Endothelial cell (in vitro differentiated cells): ENCODE results near the gene PIK3AP1. TPM values are rescaled to one million over a fixed set of nuclear protein-coding genes. Genes with fewer than 3 reads are reported as not detected.
A peak's percentile ranks its signal among the peaks of the same experiment; 100 is the strongest.

ENCODE experiments used
- DNase-seq: peaks from one replicate; pipeline ENCODE4 v3.0.0; 2021; ENCODE audit warnings: low spot score
- H3K27ac Mint-ChIP-seq: one replicate; pipeline ENCODE4 v1.8.0; 2021; ENCODE audit warnings: mixed read lengths, inconsistent platforms; ENCODE audit not compliant: unreplicated experiment
- H3K27me3 Mint-ChIP-seq: one replicate; pipeline ENCODE4 v1.8.0; 2021; ENCODE audit warnings: mild to moderate bottlenecking, moderate library complexity, mixed read lengths, inconsistent platforms; ENCODE audit not compliant: unreplicated experiment
- H3K36me3 Mint-ChIP-seq: one replicate; pipeline ENCODE4 v1.8.0; 2021; ENCODE audit warnings: mild to moderate bottlenecking, low read depth, mixed read lengths, inconsistent platforms; ENCODE audit not compliant: unreplicated experiment
- H3K4me1 Mint-ChIP-seq: one replicate; pipeline ENCODE4 v1.8.0; 2021; ENCODE audit warnings: mild to moderate bottlenecking, mixed read lengths, inconsistent platforms; ENCODE audit not compliant: unreplicated experiment
- H3K4me3 Mint-ChIP-seq: one replicate; pipeline ENCODE4 v1.8.0; 2021; ENCODE audit warnings: mild to moderate bottlenecking, mixed read lengths, inconsistent platforms; ENCODE audit not compliant: unreplicated experiment
- H3K9me3 Mint-ChIP-seq: one replicate; pipeline ENCODE4 v1.8.0; 2021; ENCODE audit warnings: mixed read lengths, inconsistent platforms; ENCODE audit not compliant: unreplicated experiment
- CTCF ChIP-seq: fragments of 200-600 bp; sonication (generic); IDR thresholded peaks from one replicate; pipeline ENCODE4 v1.5.0; 2021; ENCODE audit warnings: antibody characterized with exemption; ENCODE audit not compliant: unreplicated experiment
- total RNA-seq: library from RNA; stranded (reverse); fragmentation: NEBNext Ultra II Directional; extraction: Animal tissue kit (Norgen Biotek cat#: 25700); gene quantifications from one replicate; pipeline ENCODE4 v1.2.1, GENCODE V29; 2021; ENCODE audit not compliant: unreplicated experiment

PIK3AP1 gene
- total RNA-seq, 1 donor from 2014 or later = 9.0 TPM

GRCh38 chr10:96588060-96588554 lies 132.2 kb downstream of the PIK3AP1 start:
- peaks cover 21% of the 10 kb centered on the region for H3K4me1 Mint-ChIP-seq
- peaks cover 5% of the 10 kb centered on the region for H3K36me3 Mint-ChIP-seq
- H3K9me3 Mint-ChIP-seq = no peaks in the 10 kb centered on the region
- no peak for DNase-seq
- H3K27me3 Mint-ChIP-seq = peaks cover 10% of the 10 kb centered on the region
- H3K4me3 Mint-ChIP-seq = no peak overlapping the region
- TF ChIP-seq CTCF = no peak
- H3K27ac Mint-ChIP-seq = no peak overlapping the region

GRCh38 chr10:96587264-96588059 lies 132.9 kb downstream of the PIK3AP1 start:
- no peak overlapping the region for H3K27ac Mint-ChIP-seq
- no peak for DNase-seq
- peaks cover 10% of the 10 kb centered on the region for H3K27me3 Mint-ChIP-seq
- H3K36me3 Mint-ChIP-seq = peaks cover 5% of the 10 kb centered on the region
- TF ChIP-seq CTCF = no peak
- no peak overlapping the region for H3K4me3 Mint-ChIP-seq
- no peaks in the 10 kb centered on the region for H3K9me3 Mint-ChIP-seq
- peaks cover 21% of the 10 kb centered on the region for H3K4me1 Mint-ChIP-seq

GRCh38 chr10:96586419-96587263 lies 133.7 kb downstream of the PIK3AP1 start, which contains the start of gene TM9SF3:
TM9SF3 (minus strand) TSS chr10:96587012; CDS start chr10:96586835, 177 bp downstream.
- peaks cover 18% of the 10 kb centered on the region for H3K4me1 Mint-ChIP-seq
- peak; percentile 84 for DNase-seq
- no peak for TF ChIP-seq CTCF
- H3K36me3 Mint-ChIP-seq = peaks cover 5% of the 10 kb centered on the region
- peaks cover 10% of the 10 kb centered on the region for H3K27me3 Mint-ChIP-seq
- H3K27ac Mint-ChIP-seq = peak within 1 kb of the TSS; percentile 94
- H3K4me3 Mint-ChIP-seq = peak within 1 kb of the TSS; percentile 97
- no peaks in the 10 kb centered on the region for H3K9me3 Mint-ChIP-seq

GRCh38 chr10:96585736-96586418 lies 134.4 kb downstream of the PIK3AP1 start:
- no peak for DNase-seq
- peak overlapping the region; percentile 97 for H3K4me3 Mint-ChIP-seq
- peaks cover 10% of the 10 kb centered on the region for H3K27me3 Mint-ChIP-seq
- no peaks in the 10 kb centered on the region for H3K9me3 Mint-ChIP-seq
- peak overlapping the region; percentile 94 for H3K27ac Mint-ChIP-seq
- no peak for TF ChIP-seq CTCF
- H3K36me3 Mint-ChIP-seq = peaks cover 5% of the 10 kb centered on the region
- H3K4me1 Mint-ChIP-seq = peaks cover 18% of the 10 kb centered on the region
